ENCODE results near the gene GEN1. TPM values are rescaled to one million over a fixed set of nuclear protein-coding genes. Genes with fewer than 3 reads are reported as not detected.

Gene GEN1
- total and polyA plus RNA-seq, 2 of the 4 experiments (the other 2 are of a cell fraction), result 7.9 to 8.3 TPM

DNA sequence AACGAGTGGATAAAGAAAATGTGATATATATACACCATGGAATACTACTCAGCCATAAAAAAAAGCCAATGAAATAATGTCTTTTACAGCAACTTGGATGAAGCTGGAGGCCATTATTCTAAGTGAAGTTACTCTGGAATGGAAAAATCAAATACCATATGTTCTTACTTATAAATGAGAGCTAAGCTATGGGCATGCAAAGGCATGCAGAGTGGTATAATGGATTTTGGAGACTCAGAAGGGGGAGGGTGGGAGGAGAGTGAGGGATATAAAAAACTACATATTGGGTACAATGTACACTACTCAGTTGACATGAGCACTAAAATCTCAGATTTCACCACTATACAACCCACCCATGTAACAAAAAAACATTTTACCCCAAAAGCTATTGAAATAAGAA, 60.7 kb downstream of the GEN1 start:
- Histone ChIP-seq H3K4ac (ENCODE audit: low read depth, low read length) (no peak overlapping the region), H3K27ac (ENCODE audit: insufficient read depth, low read length) (no peak overlapping the region), H4K20me1 (ENCODE audit: insufficient read depth, low read length) (no peaks in the 10 kb centered on the region), H2AFZ (replicated peaks; ENCODE audit: low read length, poor library complexity) (no peak overlapping the region), H2BK5ac (ENCODE audit: low read depth, low read length, poor library complexity, severe bottlenecking) (no peak overlapping the region), H3K27me3 (ENCODE audit: control insufficient read depth, insufficient read depth, low read length) (peaks cover 5% of the 10 kb centered on the region), H2BK15ac (ENCODE audit: low read depth, low read length) (no peak overlapping the region), H3K9me1 (ENCODE audit: insufficient read depth, low read length) (no peaks in the 10 kb centered on the region), H4K8ac (ENCODE audit: low read depth in 2 of 2, low read length in 2 of 2) (no peak overlapping the region), H3K4me3 (ENCODE audit: insufficient read depth, low read depth, low read length) (no peak overlapping the region), H3K9ac (ENCODE audit: low read depth, low read length) (no peak overlapping the region), H2AK9ac (replicated peaks; ENCODE audit: low read depth, low read length, poor library complexity) (no peak overlapping the region), H4K91ac (ENCODE audit: insufficient read depth, low read depth, low read length) (no peak overlapping the region), H3K9me3 (ENCODE audit: control insufficient read depth, insufficient read depth, low read length) (no peaks in the 10 kb centered on the region), H2BK20ac (ENCODE audit: low read depth, low read length) (no peak overlapping the region), H3K18ac (ENCODE audit: low read depth, low read length) (no peak overlapping the region), H4K5ac (ENCODE audit: low read depth, low read length) (no peak overlapping the region), H3K79me1 (ENCODE audit: low read depth in 1 of 2, low read length in 2 of 2) (no peaks in the 10 kb centered on the region), H3K14ac (replicated peaks; ENCODE audit: low read depth, low read length) (no peak overlapping the region), H2BK120ac (ENCODE audit: low read depth, low read length) (no peak overlapping the region), H3K36me3 (ENCODE audit: control insufficient read depth, insufficient read depth, low read length) (no peaks in the 10 kb centered on the region), H3K4me2 (ENCODE audit: low read depth, low read length) (no peak overlapping the region), H3K56ac (ENCODE audit: extremely low read depth, insufficient read depth, low read length) (no peak overlapping the region), H2AK5ac (ENCODE audit: low read depth, low read length) (no peak overlapping the region), H3K4me1 (ENCODE audit: control insufficient read depth, insufficient read depth, low read length) (no peaks in the 10 kb centered on the region), H3K23ac (ENCODE audit: low read depth, low read length) (no peak overlapping the region)
- dilution Hi-C loops (cut with HindIII; ENCODE audit: low sequenced_read_pairs, unreplicated experiment) (no loop called here), in situ Hi-C loops (cut with MboI; ENCODE audit: low sequenced_read_pairs) (no loop called here), intact Hi-C loops (cut with micrococcal nuclease) (no loop called here)
- DNase-seq (no peak), ATAC-seq (ENCODE audit: low read depth) (no peak)
- WGBS, 2 experiments (ENCODE audit: extremely low coverage in 2 of 2, insufficient read length in 1 of 2), result no CpG with 5 or more reads among the region's 1 CpG
- no peak for TF ChIP-seq RCOR1 (IDR thresholded peaks at IDR 0.05; ENCODE audit: insufficient replicate concordance, low read length)
- no peak for TF ChIP-seq FOS (IDR thresholded peaks at IDR 0.05; ENCODE audit: low read depth, low read length)
- no peak for TF ChIP-seq BHLHE40 (IDR thresholded peaks at IDR 0.05; ENCODE audit: low read depth, low read length)
- no peak for TF ChIP-seq POLR2A (IDR thresholded peaks at IDR 0.05; ENCODE audit: low read depth, low read length)
- CTCF ChIA-PET, result no interaction called here
- no TSS peak for BruUV-seq (replicated peaks)
- POLR2A ChIA-PET (ENCODE audit: unreplicated experiment), result no interaction called here
